ENCODE measurements around the gene RASD2.

Gene RASD2

DNA sequence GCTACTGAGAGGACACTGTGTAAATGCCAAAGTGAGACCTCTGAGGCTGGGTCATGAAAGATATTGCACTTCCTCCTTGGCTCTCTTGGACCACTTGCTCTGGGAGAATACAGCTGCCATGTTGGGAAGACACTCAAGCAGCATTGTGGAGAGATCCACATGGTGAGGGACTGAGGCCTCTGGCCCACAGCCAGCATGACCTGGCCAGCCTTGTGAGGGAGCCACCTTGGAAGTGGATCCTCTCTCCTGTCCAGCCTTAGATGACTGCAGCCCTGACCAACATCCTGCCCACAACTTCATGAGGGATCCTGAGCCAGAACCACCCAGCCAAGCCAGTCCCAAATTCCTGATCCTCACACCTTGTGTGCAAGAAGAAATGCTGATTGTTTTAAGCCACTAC, 46.1 kb downstream of the RASD2 start:
- DNase-seq (ENCODE audit: insufficient read length, low spot score) = no peak
- no peak for FAIRE-seq
- TF ChIP-seq, protein P1, sequence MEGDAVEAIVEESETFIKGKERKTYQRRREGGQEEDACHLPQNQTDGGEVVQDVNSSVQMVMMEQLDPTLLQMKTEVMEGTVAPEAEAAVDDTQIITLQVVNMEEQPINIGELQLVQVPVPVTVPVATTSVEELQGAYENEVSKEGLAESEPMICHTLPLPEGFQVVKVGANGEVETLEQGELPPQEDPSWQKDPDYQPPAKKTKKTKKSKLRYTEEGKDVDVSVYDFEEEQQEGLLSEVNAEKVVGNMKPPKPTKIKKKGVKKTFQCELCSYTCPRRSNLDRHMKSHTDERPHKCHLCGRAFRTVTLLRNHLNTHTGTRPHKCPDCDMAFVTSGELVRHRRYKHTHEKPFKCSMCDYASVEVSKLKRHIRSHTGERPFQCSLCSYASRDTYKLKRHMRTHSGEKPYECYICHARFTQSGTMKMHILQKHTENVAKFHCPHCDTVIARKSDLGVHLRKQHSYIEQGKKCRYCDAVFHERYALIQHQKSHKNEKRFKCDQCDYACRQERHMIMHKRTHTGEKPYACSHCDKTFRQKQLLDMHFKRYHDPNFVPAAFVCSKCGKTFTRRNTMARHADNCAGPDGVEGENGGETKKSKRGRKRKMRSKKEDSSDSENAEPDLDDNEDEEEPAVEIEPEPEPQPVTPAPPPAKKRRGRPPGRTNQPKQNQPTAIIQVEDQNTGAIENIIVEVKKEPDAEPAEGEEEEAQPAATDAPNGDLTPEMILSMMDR (IDR thresholded peaks at IDR 0.05; ENCODE audit: insufficient read depth, missing control alignments) = no peak

DNA sequence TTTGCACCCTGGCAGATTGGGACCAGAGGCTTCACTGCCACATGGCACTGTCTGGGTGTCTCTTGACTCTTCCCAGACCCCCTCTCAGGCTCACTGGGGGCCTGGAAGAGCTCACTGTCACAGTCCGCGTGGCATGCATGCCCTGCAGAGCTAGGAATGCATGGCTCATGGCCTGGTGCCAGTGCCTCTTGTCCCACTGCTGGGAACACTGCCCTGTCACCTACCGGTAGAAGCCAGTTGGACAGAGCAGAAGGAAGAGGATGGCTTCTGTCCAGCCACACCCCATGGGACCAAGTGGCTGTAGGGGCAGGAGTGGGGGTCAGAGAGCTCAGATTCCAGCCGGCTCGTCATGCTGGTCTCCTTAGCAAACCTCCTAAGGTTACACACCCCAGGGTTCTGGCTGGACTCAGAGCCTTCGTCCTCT, 46.8 kb downstream of the RASD2 start:
- no peak for FAIRE-seq
- DNase-seq (ENCODE audit: insufficient read length, low spot score) = no peak
- TF ChIP-seq, protein P1 (IDR thresholded peaks at IDR 0.05; ENCODE audit: insufficient read depth, missing control alignments) = no peak

DNA sequence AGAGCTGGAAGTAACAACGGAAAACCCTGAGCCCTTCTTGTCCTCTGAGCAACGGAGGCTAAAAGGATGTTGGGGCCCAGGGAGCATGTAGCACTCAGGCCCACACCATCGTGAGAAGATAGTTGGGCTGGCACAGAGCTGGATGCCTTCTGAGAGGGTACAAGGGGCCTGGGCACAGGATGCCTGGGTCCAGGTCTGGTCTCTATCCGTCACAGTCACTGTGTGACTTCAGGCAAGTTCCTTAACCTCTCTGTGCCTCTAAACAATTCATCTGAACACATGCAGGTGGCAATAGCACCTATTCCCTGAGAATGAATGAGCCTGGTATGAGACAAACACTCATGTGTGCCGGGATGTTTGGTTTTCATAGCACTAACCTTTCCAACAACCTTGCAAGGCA, 47.3 kb downstream of the RASD2 start:
- TF ChIP-seq, protein P1 (IDR thresholded peaks at IDR 0.05; ENCODE audit: insufficient read depth, missing control alignments) = no peak
- FAIRE-seq = no peak
- DNase-seq (ENCODE audit: insufficient read length, low spot score) = no peak

DNA sequence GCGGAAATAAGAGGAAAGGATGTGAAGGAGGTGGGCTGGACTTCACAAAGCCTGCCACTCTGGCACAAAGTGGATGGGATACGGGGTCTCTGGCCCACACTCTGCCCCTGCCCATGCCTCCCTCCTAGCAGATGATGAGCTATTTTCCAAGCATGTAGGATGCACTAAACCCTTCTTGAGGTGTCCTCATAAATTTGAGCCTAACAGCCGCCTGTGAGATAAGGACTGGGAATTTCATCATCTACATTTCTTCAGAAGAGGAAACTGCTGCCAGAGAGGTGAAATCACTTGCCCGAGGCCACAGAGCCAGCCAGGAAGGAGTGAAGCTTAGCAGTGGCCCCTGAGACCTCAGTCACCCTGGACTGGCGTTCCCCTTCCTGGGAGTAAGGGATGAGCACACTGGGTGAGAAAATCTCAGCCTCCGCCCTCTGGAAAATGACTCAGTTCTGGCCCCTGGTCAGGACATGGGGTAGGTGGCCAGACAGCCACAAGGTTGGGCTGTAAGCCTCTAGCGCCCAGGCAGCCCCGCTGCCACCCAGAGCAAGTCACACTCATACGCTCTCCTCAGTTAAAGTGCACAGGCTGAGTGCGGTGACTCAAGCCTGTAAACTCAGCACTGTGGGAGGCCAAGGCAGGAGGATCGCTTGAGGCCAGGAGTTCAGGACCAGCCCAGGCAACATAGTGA, 48.6 kb downstream of the RASD2 start:
- TF ChIP-seq, protein P1 (IDR thresholded peaks at IDR 0.05; ENCODE audit: insufficient read depth, missing control alignments) = no peak
- FAIRE-seq (no peak), DNase-seq (ENCODE audit: insufficient read length, low spot score) (no peak)

DNA sequence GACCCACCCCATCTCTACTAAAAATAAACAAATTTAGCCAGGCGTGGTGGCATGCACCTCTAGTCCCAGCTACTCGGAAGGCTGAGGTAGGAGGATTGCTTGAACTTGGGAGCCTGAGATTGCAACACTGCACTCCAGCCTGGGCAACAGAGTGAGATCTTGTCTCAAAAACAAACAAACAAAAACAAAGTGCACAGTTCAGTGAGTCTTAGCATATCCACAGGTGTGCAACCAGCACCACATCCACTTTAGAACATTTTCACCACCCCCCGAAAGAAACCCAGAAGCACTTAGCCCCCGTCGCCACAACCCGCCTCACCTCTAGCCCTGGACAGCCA, 49.1 kb downstream of the RASD2 start:
- TF ChIP-seq, protein P1 (IDR thresholded peaks at IDR 0.05; ENCODE audit: insufficient read depth, missing control alignments) = no peak
- no peak for DNase-seq (ENCODE audit: insufficient read length, low spot score)
- no peak for FAIRE-seq

DNA sequence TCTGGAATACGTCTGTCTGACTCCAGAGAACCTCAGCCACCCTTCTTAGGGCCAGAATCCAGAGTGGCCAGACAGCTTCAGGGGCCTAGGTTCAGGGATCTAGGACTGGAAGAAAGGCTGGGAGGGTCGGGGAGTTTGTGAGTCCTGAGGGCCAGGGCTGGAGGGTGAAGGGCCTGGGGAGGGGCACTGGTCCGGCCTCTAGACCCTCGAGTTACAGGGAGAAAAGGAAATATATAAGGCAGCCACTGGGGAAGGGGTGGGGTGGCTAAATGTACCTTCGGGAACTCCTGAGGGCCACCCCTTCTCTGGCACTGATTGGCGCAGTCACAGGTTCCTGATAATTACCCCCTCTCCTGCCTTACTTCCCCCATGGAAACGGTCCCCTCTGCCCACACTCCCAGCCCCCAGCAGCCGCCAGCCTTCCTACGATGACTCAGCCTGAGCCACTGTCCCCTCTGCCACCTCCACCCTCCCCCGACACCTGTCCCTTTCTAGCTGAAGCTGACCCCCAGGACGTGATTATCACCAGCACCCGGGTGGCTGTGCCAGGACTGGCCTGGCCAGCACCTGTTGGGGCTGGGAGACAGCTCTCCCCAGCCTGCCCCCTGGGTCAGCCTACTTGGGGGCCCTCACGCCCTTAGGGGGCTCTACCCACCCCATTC, 50.1 kb downstream of the RASD2 start:
- TF ChIP-seq, protein P1 (IDR thresholded peaks at IDR 0.05; ENCODE audit: insufficient read depth, missing control alignments) = no peak
- DNase-seq (ENCODE audit: insufficient read length, low spot score) = no peak
- FAIRE-seq = no peak

DNA sequence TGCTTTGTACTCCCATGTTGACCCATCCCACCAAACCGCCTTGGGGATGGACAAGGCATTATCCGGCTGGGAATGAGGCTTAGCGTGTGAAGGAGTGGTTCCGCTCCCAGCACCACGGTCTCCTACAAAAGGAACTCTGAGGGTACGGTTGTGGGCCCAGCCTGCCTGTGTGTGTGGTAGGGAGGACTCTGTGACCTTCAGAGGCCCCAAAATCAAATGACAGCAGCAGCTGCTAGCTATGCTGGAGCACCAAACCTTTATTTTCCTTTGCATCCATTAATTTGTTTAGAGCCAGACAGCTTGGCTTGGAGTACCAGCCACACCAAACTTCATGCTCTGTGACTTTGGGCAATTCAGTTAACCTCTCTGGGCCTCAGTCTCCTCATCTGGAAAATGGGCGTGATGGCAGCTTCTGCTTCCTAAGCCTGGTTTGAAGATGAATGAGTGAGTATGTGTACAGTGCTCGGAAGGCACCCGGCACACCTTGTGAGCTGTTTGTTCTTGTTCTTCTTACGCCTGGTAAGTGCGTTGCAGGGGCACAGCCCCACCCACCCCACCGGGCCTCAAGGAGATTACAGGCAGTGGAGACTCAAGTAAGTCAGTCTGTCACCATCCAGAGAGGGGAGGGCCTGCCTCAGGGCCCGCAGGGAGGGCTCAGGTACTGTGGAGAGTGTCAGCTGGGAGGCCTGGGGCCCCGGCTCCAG, 51.2 kb downstream of the RASD2 start:
- DNase-seq (ENCODE audit: insufficient read length, low spot score) (no peak), FAIRE-seq (no peak)
- TF ChIP-seq, protein P1 (IDR thresholded peaks at IDR 0.05; ENCODE audit: insufficient read depth, missing control alignments) = no peak
